HUES64 (cell line): ENCODE measurements around the gene KLHL33.

Experiments used
- H3K27ac ChIP-seq: 2 replicates; pipeline ENCODE4 v1.7.0; 2013; ENCODE audit warnings: low read depth, low read length, inconsistent platforms
- H3K27me3 ChIP-seq: 2 replicates; pipeline ENCODE4 v1.6.1; 2013; ENCODE audit warnings: mild to moderate bottlenecking, low read length; ENCODE audit not compliant: insufficient read depth
- H3K36me3 ChIP-seq: 2 replicates; pipeline ENCODE4 v1.6.1; 2013; ENCODE audit warnings: mild to moderate bottlenecking, low read length; ENCODE audit not compliant: insufficient read depth
- H3K4me1 ChIP-seq: 2 replicates; pipeline ENCODE4 v1.6.1; 2013; ENCODE audit warnings: mild to moderate bottlenecking, low read length, moderate library complexity; ENCODE audit not compliant: insufficient read depth
- H3K4me3 ChIP-seq: 2 replicates; pipeline ENCODE4 v1.5.1; 2013; ENCODE audit warnings: mild to moderate bottlenecking, low read length, moderate library complexity
- H3K9ac ChIP-seq: 2 replicates; pipeline ENCODE4 v1.6.1; 2013; ENCODE audit warnings: mild to moderate bottlenecking, low read depth, low read length
- H3K9me3 ChIP-seq: 2 replicates; pipeline ENCODE4 v1.6.1; 2013; ENCODE audit warnings: low read depth, low read length; ENCODE audit not compliant: insufficient read depth
- WGBS: fragments of 150-250, 120-280 bp; methylation state at CpG from one replicate; pipeline ENCODE4 v1.1.7; 2013; ENCODE audit warnings: missing lambda C conversion rate; 5-methylcytosine and 5-hydroxymethylcytosine counted together

KLHL33 gene

GRCh38 chr14:20424851-20425250, 11.1 kb downstream of the KLHL33 start:
- H3K36me3 ChIP-seq, result no peaks in the 10 kb centered on the region
- WGBS, result 34% methylated on average over 2 of the region's 2 CpGs
- H3K4me3 ChIP-seq, result no peak overlapping the region
- no peaks in the 10 kb centered on the region for H3K9me3 ChIP-seq
- no peaks in the 10 kb centered on the region for H3K27me3 ChIP-seq
- no peak overlapping the region for H3K27ac ChIP-seq
- no peak overlapping the region for H3K9ac ChIP-seq
- peaks cover 15% of the 10 kb centered on the region for H3K4me1 ChIP-seq

- no peak overlapping the region for H3K4me3 ChIP-seq
- no peak overlapping the region for H3K9ac ChIP-seq
- no peaks in the 10 kb centered on the region for H3K27me3 ChIP-seq
- peaks cover 14% of the 10 kb centered on the region for H3K4me1 ChIP-seq
- H3K9me3 ChIP-seq, result no peaks in the 10 kb centered on the region
- no peak overlapping the region for H3K27ac ChIP-seq
- WGBS, result 90% methylated on average over 2 of the region's 2 CpGs
- H3K36me3 ChIP-seq, result no peaks in the 10 kb centered on the region
Observed at GRCh38 chr14:20422886-20423285, 13.1 kb downstream of the KLHL33 start.

- WGBS, result 11% methylated on average over 2 of the region's 2 CpGs
- peak overlapping the region; percentile 47; the same call in 1 of the 2 replicates for H3K27ac ChIP-seq
Observed at GRCh38 chr14:20421267-20421666, 14.7 kb downstream of the KLHL33 start.

GRCh38 chr14:20419419-20419818, 16.5 kb downstream of the KLHL33 start:
- no peak overlapping the region for H3K9ac ChIP-seq
- no peak overlapping the region for H3K27ac ChIP-seq
- no peaks in the 10 kb centered on the region for H3K36me3 ChIP-seq
- WGBS, result 92% methylated on average over 1 of the region's 1 CpG
- no peaks in the 10 kb centered on the region for H3K27me3 ChIP-seq
- peaks cover 8% of the 10 kb centered on the region for H3K4me1 ChIP-seq
- no peak overlapping the region for H3K4me3 ChIP-seq
- H3K9me3 ChIP-seq, result no peaks in the 10 kb centered on the region

More at GRCh38 chr14:20421267-20421666, 14.7 kb downstream of the KLHL33 start:
- no peak overlapping the region for H3K9ac ChIP-seq
- no peaks in the 10 kb centered on the region for H3K27me3 ChIP-seq
- no peak overlapping the region for H3K4me3 ChIP-seq
- H3K9me3 ChIP-seq, result no peaks in the 10 kb centered on the region
- H3K4me1 ChIP-seq, result peaks cover 5% of the 10 kb centered on the region; the same call in 1 of the 2 replicates
- no peaks in the 10 kb centered on the region for H3K36me3 ChIP-seq

GRCh38 chr14:20418501-20418909, 17.5 kb downstream of the KLHL33 start:
- Histone ChIP-seq H3K4me3 (no peak overlapping the region), H3K9ac (no peak overlapping the region), H3K9me3 (no peaks in the 10 kb centered on the region), H3K27me3 (no peaks in the 10 kb centered on the region), H3K4me1 (peaks cover 13% of the 10 kb centered on the region), H3K36me3 (no peaks in the 10 kb centered on the region), H3K27ac (no peak overlapping the region)
- 84% methylated on average over 2 of the region's 2 CpGs for WGBS

DNA sequence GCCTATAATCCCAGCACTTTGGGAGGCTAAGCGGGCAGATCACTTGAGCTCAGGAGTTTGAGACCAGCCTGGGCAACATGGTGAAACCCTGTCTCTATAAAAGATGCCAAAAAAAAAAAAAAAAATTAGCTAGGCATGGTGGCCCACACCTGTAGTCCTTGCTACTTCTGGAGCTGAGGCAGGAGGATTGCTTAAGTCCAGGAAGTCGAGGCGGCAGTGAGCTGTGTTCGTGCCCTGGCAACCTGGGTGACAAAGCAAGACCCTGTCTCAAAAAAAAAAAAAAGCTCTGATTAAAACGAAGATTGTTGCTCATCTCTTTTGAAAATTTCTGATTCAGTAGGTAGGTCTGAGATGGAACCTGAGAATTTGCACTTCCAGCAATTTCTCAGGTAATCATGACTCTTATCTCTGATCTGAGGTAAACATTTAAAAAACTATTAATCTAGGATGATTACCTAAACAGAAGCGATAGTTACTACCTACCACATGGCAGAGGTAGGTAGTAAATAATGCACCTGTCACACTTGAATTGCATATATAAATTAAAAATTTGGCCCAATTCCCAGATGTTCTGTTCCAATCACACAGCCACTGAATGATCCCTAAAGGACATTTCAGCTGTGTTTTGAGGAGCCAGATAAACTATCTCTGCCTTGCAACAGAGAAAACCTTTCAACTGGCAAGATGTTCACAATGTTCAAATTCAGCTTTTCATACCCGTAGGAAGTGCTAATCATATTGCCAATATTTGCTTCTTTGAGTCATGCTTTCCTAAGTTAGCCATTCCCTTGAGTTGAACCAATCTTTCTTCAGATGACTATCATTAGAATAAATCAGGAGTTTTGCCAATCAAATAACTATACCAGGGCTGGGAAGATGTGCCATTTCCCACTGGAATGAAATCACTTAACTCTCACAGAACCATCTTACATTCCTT, 18.4 kb downstream of the KLHL33 start:
- Histone ChIP-seq H3K27me3 (no peaks in the 10 kb centered on the region), H3K4me1 (peaks cover 13% of the 10 kb centered on the region), H3K9ac (no peak overlapping the region), H3K4me3 (no peak overlapping the region), H3K9me3 (no peaks in the 10 kb centered on the region), H3K27ac (no peak overlapping the region), H3K36me3 (no peaks in the 10 kb centered on the region)
- 90% methylated on average over 6 of the region's 7 CpGs for WGBS

- no peaks in the 10 kb centered on the region for H3K36me3 ChIP-seq
- no peaks in the 10 kb centered on the region for H3K27me3 ChIP-seq
- H3K4me3 ChIP-seq, result no peak overlapping the region
- 90% methylated on average over 2 of the region's 2 CpGs for WGBS
- no peak overlapping the region for H3K27ac ChIP-seq
- H3K9ac ChIP-seq, result no peak overlapping the region
- peaks cover 15% of the 10 kb centered on the region for H3K4me1 ChIP-seq
- no peaks in the 10 kb centered on the region for H3K9me3 ChIP-seq
Observed at GRCh38 chr14:20416223-20416622, 19.7 kb downstream of the KLHL33 start.

DNA sequence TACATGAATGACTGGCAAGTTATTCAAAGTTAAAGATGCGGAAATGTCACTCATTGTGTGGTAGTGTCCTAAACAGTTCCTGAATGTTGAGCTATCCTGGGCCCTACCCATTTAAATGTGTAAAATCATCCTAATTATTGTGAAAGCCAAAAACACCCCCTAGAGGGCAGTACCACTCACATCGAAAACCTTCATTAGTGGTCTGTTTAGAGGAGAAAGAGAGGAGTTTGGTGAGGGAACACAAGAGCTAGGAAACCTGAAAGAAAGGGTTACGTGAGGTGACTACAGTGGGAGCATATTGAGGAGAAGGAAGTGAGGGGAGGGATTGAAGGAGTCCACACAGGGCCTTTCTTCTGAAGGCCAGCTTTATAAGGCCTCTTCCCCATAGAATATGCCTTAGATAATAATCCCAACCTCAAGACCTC, 20.2 kb downstream of the KLHL33 start:
- Histone ChIP-seq H3K36me3 (no peaks in the 10 kb centered on the region), H3K4me3 (no peak overlapping the region), H3K9ac (no peak overlapping the region), H3K27ac (no peak overlapping the region), H3K27me3 (no peaks in the 10 kb centered on the region), H3K9me3 (no peaks in the 10 kb centered on the region), H3K4me1 (peaks cover 13% of the 10 kb centered on the region)
- 70% methylated on average over 2 of the region's 3 CpGs for WGBS

- Histone ChIP-seq H3K9me3 (no peaks in the 10 kb centered on the region), H3K36me3 (no peaks in the 10 kb centered on the region), H3K9ac (peak overlapping the region; percentile 84), H3K4me3 (peak overlapping the region; percentile 82), H3K4me1 (peaks cover 13% of the 10 kb centered on the region), H3K27ac (no peak overlapping the region), H3K27me3 (no peaks in the 10 kb centered on the region)
- WGBS, result 4% methylated on average over 9 of the region's 9 CpGs
Observed at GRCh38 chr14:20413744-20414082, 22.3 kb downstream of the KLHL33 start.

GRCh38 chr14:20412876-20413743, 22.9 kb downstream of the KLHL33 start, which contains the start of gene TEP1:
Gene TEP1, minus strand, starts transcription at chr14:20413501. Its CDS starts 5,062 bp downstream, at chr14:20408439.
- Histone ChIP-seq H3K9ac (peak within 1 kb of the TSS; percentile 84), H3K27me3 (no peaks in the 10 kb centered on the region), H3K9me3 (no peaks in the 10 kb centered on the region), H3K4me1 (peaks cover 13% of the 10 kb centered on the region), H3K27ac (peak within 1 kb of the TSS; percentile 87), H3K4me3 (peak within 1 kb of the TSS; percentile 82), H3K36me3 (peaks cover 4% of the 10 kb centered on the region)
- WGBS, result under 1% methylated on average over 40 of the region's 43 CpGs

- 13% methylated on average over 7 of the region's 7 CpGs for WGBS
- H3K9me3 ChIP-seq, result no peaks in the 10 kb centered on the region
- peaks cover 11% of the 10 kb centered on the region for H3K36me3 ChIP-seq
- H3K27me3 ChIP-seq, result no peaks in the 10 kb centered on the region
- H3K4me1 ChIP-seq, result peaks cover 13% of the 10 kb centered on the region
- H3K27ac ChIP-seq, result no peak overlapping the region
- H3K9ac ChIP-seq, result peak overlapping the region; percentile 84; the same call in 1 of the 2 replicates
- H3K4me3 ChIP-seq, result peak overlapping the region; percentile 82
Observed at GRCh38 chr14:20412411-20412810, 23.6 kb downstream of the KLHL33 start.
